ENCODE data around the gene OAF. TPM values are rescaled to one million over a fixed set of nuclear protein-coding genes. Genes with fewer than 3 reads are reported as not detected.
A peak's percentile ranks its signal among the peaks of the same experiment; 100 is the strongest.

The OAF gene
- total and polyA plus RNA-seq, 4 donors: 15.0 to 151 (median 82.0) TPM

DNA sequence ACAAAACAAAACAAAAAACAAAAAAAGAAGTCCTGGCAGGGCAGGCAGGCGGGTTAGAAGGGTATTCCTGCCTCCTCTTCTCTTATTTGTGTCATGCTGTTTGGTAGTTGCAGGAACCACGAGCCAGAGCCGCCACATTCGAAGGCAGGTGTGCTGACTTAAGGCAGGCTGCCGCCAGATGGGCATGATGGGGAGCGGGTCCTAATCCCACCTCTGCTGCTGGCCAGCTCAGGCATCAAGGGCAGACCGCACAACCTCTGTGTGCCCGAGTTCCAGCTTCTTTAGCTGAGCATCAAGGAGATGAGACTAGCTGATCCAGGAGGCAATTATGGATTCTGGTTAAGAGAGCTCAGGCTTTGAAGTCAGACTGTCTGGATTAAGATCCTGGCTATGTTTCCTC lies 12.1 kb downstream of the OAF start:
- Histone ChIP-seq H3K9ac (ENCODE audit: low read depth in 1 of 2, low read length in 2 of 2) (no peak overlapping the region), H3K27me3 (ENCODE audit: control insufficient read depth in 4 of 4, insufficient read depth in 4 of 4, low read length in 3 of 4) (no peaks in the 10 kb centered on the region), H3K36me3 (ENCODE audit: control insufficient read depth in 4 of 4, insufficient read depth in 3 of 4, low read depth in 1 of 4, low read length in 3 of 4) (peaks cover 5 to 35% (median 23%) of the 10 kb centered on the region in 4 donors), H3K4me1 (ENCODE audit: control insufficient read depth in 4 of 4, insufficient read depth in 4 of 4, low read length in 3 of 4) (peaks cover 12 to 68% (median 36%) of the 10 kb centered on the region in 4 donors), H3K4me3 (ENCODE audit: low read depth in 1 of 3, low read length in 3 of 3) (no peak overlapping the region), H3K9me3 (ENCODE audit: control insufficient read depth in 4 of 4, low read length in 3 of 4) (no peaks in the 10 kb centered on the region), H3K27ac (ENCODE audit: low read depth in 1 of 2, low read length in 2 of 2) (peak overlapping the region in 1 of 2 donors; percentile 35)
- WGBS: 78% methylated on average over 8 of the region's 8 CpGs
- DNase-seq (ENCODE audit: low spot score): no peak
- TF ChIP-seq GABPA (IDR thresholded peaks at IDR 0.05 in 1 of 2, conservative IDR thresholded peaks at IDR 0.05 in 1 of 2) (no peak), TAF1 (conservative IDR thresholded peaks at IDR 0.05) (no peak), YY1 (IDR thresholded peaks at IDR 0.05) (no peak), FOXA1 (IDR thresholded peaks at IDR 0.05) (no peak), FOXA2 (IDR thresholded peaks at IDR 0.05) (no peak), JUND (IDR thresholded peaks at IDR 0.05) (no peak), EGR1 (IDR thresholded peaks at IDR 0.05; ENCODE audit: low read depth in 2 of 2) (no peak), HNF4G (IDR thresholded peaks at IDR 0.05) (no peak), HNF4A (conservative IDR thresholded peaks at IDR 0.05) (no peak), RXRA (IDR thresholded peaks at IDR 0.05) (no peak), ZBTB33 (IDR thresholded peaks at IDR 0.05) (no peak)
- TF ChIP-seq, protein P1, sequence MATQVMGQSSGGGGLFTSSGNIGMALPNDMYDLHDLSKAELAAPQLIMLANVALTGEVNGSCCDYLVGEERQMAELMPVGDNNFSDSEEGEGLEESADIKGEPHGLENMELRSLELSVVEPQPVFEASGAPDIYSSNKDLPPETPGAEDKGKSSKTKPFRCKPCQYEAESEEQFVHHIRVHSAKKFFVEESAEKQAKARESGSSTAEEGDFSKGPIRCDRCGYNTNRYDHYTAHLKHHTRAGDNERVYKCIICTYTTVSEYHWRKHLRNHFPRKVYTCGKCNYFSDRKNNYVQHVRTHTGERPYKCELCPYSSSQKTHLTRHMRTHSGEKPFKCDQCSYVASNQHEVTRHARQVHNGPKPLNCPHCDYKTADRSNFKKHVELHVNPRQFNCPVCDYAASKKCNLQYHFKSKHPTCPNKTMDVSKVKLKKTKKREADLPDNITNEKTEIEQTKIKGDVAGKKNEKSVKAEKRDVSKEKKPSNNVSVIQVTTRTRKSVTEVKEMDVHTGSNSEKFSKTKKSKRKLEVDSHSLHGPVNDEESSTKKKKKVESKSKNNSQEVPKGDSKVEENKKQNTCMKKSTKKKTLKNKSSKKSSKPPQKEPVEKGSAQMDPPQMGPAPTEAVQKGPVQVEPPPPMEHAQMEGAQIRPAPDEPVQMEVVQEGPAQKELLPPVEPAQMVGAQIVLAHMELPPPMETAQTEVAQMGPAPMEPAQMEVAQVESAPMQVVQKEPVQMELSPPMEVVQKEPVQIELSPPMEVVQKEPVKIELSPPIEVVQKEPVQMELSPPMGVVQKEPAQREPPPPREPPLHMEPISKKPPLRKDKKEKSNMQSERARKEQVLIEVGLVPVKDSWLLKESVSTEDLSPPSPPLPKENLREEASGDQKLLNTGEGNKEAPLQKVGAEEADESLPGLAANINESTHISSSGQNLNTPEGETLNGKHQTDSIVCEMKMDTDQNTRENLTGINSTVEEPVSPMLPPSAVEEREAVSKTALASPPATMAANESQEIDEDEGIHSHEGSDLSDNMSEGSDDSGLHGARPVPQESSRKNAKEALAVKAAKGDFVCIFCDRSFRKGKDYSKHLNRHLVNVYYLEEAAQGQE (IDR thresholded peaks at IDR 0.05): no peak
- TF ChIP-seq, protein P2, sequence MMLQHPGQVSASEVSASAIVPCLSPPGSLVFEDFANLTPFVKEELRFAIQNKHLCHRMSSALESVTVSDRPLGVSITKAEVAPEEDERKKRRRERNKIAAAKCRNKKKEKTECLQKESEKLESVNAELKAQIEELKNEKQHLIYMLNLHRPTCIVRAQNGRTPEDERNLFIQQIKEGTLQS (IDR thresholded peaks at IDR 0.05): no peak
- TF ChIP-seq, protein P3, sequence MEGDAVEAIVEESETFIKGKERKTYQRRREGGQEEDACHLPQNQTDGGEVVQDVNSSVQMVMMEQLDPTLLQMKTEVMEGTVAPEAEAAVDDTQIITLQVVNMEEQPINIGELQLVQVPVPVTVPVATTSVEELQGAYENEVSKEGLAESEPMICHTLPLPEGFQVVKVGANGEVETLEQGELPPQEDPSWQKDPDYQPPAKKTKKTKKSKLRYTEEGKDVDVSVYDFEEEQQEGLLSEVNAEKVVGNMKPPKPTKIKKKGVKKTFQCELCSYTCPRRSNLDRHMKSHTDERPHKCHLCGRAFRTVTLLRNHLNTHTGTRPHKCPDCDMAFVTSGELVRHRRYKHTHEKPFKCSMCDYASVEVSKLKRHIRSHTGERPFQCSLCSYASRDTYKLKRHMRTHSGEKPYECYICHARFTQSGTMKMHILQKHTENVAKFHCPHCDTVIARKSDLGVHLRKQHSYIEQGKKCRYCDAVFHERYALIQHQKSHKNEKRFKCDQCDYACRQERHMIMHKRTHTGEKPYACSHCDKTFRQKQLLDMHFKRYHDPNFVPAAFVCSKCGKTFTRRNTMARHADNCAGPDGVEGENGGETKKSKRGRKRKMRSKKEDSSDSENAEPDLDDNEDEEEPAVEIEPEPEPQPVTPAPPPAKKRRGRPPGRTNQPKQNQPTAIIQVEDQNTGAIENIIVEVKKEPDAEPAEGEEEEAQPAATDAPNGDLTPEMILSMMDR (IDR thresholded peaks at IDR 0.05; ENCODE audit: low read depth, low read length, missing input control): no peak

DNA sequence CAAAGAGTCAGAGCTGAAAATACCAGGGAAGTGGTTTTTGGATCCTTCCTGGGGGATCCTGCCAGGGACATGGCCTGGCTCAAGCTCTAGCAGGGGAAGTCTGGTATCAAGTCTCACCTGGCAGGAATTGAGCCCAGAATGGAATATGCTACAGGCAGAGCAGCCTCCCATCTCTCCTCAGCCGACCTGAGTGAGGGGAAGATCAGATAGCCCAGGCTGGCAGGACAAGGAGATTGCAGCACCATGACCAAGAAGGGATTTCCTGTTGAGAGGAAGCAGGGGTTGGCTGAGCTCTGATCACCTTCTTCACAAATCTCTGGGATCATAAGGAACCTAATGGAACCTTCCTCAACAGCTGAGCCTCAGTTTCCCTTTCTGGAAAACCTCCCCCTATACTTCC lies 13.0 kb downstream of the OAF start:
- H3K4me3 ChIP-seq (ENCODE audit: low read depth in 1 of 3, low read length in 3 of 3): no peak overlapping the region
- no peaks in the 10 kb centered on the region for H3K9me3 ChIP-seq (ENCODE audit: control insufficient read depth in 4 of 4, low read length in 3 of 4)
- 9% methylated on average over 1 of the region's 1 CpG for WGBS
- H3K9ac ChIP-seq (ENCODE audit: low read depth in 1 of 2, low read length in 2 of 2): no peak overlapping the region
- peak overlapping the region in 1 of 2 donors; percentile 10 for H3K27ac ChIP-seq (ENCODE audit: low read depth in 1 of 2, low read length in 2 of 2)
- no peaks in the 10 kb centered on the region for H3K27me3 ChIP-seq (ENCODE audit: control insufficient read depth in 4 of 4, insufficient read depth in 4 of 4, low read length in 3 of 4)
- TF ChIP-seq, protein P3 (IDR thresholded peaks at IDR 0.05; ENCODE audit: low read depth, low read length, missing input control): no peak
- TF ChIP-seq FOXA1 (IDR thresholded peaks at IDR 0.05): no peak
- TF ChIP-seq HNF4A (conservative IDR thresholded peaks at IDR 0.05): no peak
- no peak for TF ChIP-seq YY1 (IDR thresholded peaks at IDR 0.05)
- no peak for TF ChIP-seq GABPA (IDR thresholded peaks at IDR 0.05 in 1 of 2, conservative IDR thresholded peaks at IDR 0.05 in 1 of 2)
- no peak for TF ChIP-seq RXRA (IDR thresholded peaks at IDR 0.05)
- TF ChIP-seq JUND (IDR thresholded peaks at IDR 0.05): no peak
- peaks cover 7 to 40% (median 28%) of the 10 kb centered on the region in 4 donors for H3K36me3 ChIP-seq (ENCODE audit: control insufficient read depth in 4 of 4, insufficient read depth in 3 of 4, low read depth in 1 of 4, low read length in 3 of 4)
- H3K4me1 ChIP-seq (ENCODE audit: control insufficient read depth in 4 of 4, insufficient read depth in 4 of 4, low read length in 3 of 4): peaks cover 4 to 59% (median 28%) of the 10 kb centered on the region in 4 donors
- DNase-seq (ENCODE audit: low spot score): no peak
